ENCODE measurements around the gene CACNG1.

DNA sequence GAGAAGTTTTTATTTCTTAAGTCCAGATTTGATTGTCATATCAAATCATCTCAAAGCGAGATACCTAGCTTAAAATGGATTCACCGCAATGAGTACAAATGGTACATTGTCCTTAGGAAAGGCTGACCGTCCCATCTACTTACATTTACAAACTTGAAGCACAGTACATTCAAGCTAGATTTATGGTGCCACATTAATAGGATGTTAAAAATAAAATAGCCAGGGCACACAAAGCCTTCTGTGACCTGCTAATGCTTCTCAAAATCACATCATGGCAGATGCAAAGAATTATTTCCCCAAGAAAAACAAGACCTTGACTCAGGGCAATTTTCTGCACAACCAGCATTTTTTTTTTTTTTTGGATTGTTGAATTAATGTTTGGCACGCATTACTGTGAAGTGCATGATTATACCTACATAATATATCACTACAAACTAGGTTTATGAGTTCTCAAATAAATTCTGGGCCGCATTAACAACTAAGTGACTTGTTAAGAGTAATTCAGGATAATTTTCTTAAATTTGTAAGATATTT, 25.3 kb downstream of the CACNG1 start:
- TF ChIP-seq, protein P1, sequence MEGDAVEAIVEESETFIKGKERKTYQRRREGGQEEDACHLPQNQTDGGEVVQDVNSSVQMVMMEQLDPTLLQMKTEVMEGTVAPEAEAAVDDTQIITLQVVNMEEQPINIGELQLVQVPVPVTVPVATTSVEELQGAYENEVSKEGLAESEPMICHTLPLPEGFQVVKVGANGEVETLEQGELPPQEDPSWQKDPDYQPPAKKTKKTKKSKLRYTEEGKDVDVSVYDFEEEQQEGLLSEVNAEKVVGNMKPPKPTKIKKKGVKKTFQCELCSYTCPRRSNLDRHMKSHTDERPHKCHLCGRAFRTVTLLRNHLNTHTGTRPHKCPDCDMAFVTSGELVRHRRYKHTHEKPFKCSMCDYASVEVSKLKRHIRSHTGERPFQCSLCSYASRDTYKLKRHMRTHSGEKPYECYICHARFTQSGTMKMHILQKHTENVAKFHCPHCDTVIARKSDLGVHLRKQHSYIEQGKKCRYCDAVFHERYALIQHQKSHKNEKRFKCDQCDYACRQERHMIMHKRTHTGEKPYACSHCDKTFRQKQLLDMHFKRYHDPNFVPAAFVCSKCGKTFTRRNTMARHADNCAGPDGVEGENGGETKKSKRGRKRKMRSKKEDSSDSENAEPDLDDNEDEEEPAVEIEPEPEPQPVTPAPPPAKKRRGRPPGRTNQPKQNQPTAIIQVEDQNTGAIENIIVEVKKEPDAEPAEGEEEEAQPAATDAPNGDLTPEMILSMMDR (IDR thresholded peaks at IDR 0.05): no peak
- TF ChIP-seq POLR2AphosphoS5 (IDR thresholded peaks at IDR 0.05): no peak
